Stimulated activated CD8-positive, alpha-beta memory T cell treated with anti-CD3 and anti-CD28 coated beads, Interleukin-12 subunit alpha, Interleukin-12 subunit beta, amount 100 ng/mL, for 24 hours (primary cell): Measurements from ENCODE around the gene SYCP2.

Experiments used
- DNase-seq: peaks from one replicate; pipeline ENCODE4 v3.0.0-alpha.2; 2020; ENCODE audit errors: extremely low read depth

Gene SYCP2

GRCh38 chr20:59835448-59836395 is 97.7 kb downstream of the SYCP2 start:
- no peak for DNase-seq

GRCh38 chr20:59835057-59835447 is 98.4 kb downstream of the SYCP2 start:
- DNase-seq, result no peak

- no peak for DNase-seq
Measured at GRCh38 chr20:59832406-59833363, 100.8 kb downstream of the SYCP2 start.

GRCh38 chr20:59831916-59832270 is 101.5 kb downstream of the SYCP2 start:
- DNase-seq, result no peak

- DNase-seq, result no peak
Measured at GRCh38 chr20:59831024-59831915, 102.2 kb downstream of the SYCP2 start.

- DNase-seq, result no peak
Measured at GRCh38 chr20:59830665-59831023, 102.8 kb downstream of the SYCP2 start.

GRCh38 chr20:59829786-59830664 is 103.4 kb downstream of the SYCP2 start:
- DNase-seq, result no peak

GRCh38 chr20:59829054-59829785 is 104.2 kb downstream of the SYCP2 start:
- no peak for DNase-seq

GRCh38 chr20:59828125-59829053 is 105.0 kb downstream of the SYCP2 start:
- DNase-seq, result no peak

GRCh38 chr20:59827138-59828056 is 106.0 kb downstream of the SYCP2 start:
- no peak for DNase-seq

GRCh38 chr20:59825944-59826759 is 107.3 kb downstream of the SYCP2 start:
- no peak for DNase-seq

GRCh38 chr20:59825563-59825920 is 107.9 kb downstream of the SYCP2 start:
- DNase-seq, result no peak

GRCh38 chr20:59824711-59825562 is 108.5 kb downstream of the SYCP2 start:
- no peak for DNase-seq

GRCh38 chr20:59823491-59824259 is 109.8 kb downstream of the SYCP2 start:
- DNase-seq, result no peak

- DNase-seq, result no peak
Measured at GRCh38 chr20:59823030-59823423, 110.4 kb downstream of the SYCP2 start.
